Effector memory CD4-positive, alpha-beta T cell (primary cell): ENCODE results near the gene THSD7A.

ENCODE experiments used
- DNase-seq, 3 donors: peaks; one replicate each; pipeline ENCODE4 v3.0.0-alpha.2; 2020
- H3K27ac ChIP-seq: 2 replicates; pipeline ENCODE4 v1.7.0; 2013; ENCODE audit warnings: mild to moderate bottlenecking, low read length, moderate library complexity; ENCODE audit not compliant: insufficient read depth, poor library complexity, severe bottlenecking
- H3K27me3 ChIP-seq: replicated peaks from 2 replicates; pipeline ENCODE4 v1.7.0; 2013; ENCODE audit warnings: mild to moderate bottlenecking, low read length; ENCODE audit not compliant: insufficient read depth, control insufficient read depth, poor library complexity, severe bottlenecking
- H3K36me3 ChIP-seq: 2 replicates; pipeline ENCODE4 v1.7.0; 2013; ENCODE audit warnings: mild to moderate bottlenecking, low read length, moderate library complexity; ENCODE audit not compliant: control insufficient read depth, insufficient read depth
- H3K4me1 ChIP-seq: 2 replicates; pipeline ENCODE4 v1.7.0; 2013; ENCODE audit warnings: low read length, mild to moderate bottlenecking; ENCODE audit not compliant: control insufficient read depth, insufficient read depth, poor library complexity, severe bottlenecking
- H3K4me3 ChIP-seq: 2 replicates; pipeline ENCODE4 v1.7.0; 2013; ENCODE audit warnings: low read length, low read depth, mild to moderate bottlenecking; ENCODE audit not compliant: insufficient read depth, poor library complexity, severe bottlenecking
- H3K9me3 ChIP-seq: 2 replicates; pipeline ENCODE4 v1.7.0; 2013; ENCODE audit warnings: mild to moderate bottlenecking, low read length, moderate library complexity; ENCODE audit not compliant: control insufficient read depth

THSD7A gene

DNA sequence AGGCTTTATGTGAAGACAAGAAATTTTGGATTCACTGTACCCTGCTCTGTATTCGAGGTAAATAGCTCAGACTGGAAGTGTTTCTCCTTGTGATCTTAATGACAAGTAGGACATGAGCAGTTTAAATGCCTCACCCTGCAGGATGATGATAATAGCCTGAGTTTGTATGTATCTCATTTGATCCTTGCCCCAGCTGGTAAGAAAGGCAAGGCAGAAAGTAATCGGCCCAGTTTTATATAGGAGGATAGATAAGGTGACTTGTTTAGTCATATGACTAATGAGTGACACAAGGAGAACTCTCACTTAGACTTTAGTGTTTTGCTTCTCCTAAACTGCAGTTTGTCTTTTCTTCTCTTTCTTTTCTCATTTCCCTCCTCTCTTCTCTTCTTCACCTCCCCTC is 485.7 kb downstream of the THSD7A start:
- Histone ChIP-seq H3K4me1 (no peaks in the 10 kb centered on the region), H3K36me3 (no peaks in the 10 kb centered on the region), H3K4me3 (no peak overlapping the region), H3K27me3 (no peaks in the 10 kb centered on the region), H3K9me3 (no peaks in the 10 kb centered on the region), H3K27ac (no peak overlapping the region)
- DNase-seq: no peak

DNA sequence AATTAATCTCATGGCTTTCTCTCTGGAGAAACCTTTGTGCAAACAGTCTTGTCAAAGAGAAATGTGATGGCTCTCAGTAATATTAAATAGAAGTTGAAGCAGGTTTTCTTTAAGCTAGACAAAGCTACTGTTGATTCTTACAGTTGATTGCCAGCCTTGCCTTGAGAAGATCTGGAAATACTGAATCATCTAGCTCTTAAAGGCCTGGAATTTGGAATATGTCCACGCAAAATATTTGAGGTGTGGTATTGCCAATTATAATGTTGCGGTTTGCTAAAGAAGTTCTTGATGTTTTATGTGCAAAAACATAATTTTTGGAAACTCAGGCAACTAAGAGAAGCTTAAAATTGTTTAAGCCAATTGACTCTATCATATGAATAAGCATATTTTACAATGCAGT is 486.4 kb downstream of the THSD7A start:
- H3K36me3 ChIP-seq: no peaks in the 10 kb centered on the region
- H3K4me3 ChIP-seq: no peak overlapping the region
- no peak overlapping the region for H3K27ac ChIP-seq
- H3K4me1 ChIP-seq: no peaks in the 10 kb centered on the region
- H3K9me3 ChIP-seq: no peaks in the 10 kb centered on the region
- DNase-seq: no peak
- no peaks in the 10 kb centered on the region for H3K27me3 ChIP-seq

DNA sequence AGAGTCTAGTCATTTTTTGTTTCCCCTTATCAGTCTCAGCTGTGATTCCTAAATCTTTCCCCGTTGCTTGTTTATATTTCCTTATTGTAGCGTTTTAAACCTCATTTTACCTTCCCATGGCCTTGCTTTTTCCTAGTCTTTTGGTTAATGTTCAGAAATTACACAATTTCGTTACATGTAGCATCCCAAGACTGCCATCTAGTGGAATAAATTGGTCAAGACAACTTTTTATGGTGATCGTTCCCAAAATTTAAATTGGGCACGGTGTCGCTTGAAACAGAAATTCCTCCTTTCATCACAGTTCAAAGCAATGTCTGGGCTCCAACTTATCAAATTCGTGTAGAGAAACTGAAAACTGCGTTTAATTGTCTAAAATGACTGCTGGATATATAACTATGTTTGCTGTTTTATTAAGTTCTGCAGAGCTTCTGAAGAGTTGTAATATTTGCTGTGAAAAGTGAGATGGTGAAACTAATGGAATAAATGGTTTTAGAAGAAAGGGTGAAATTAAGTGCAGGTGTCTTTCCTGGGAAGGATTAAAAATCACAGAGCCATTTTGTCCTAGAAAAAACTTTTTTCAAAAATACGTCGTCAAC is 488.1 kb downstream of the THSD7A start:
- Histone ChIP-seq H3K4me1 (no peaks in the 10 kb centered on the region), H3K27ac (no peak overlapping the region), H3K4me3 (no peak overlapping the region), H3K27me3 (no peaks in the 10 kb centered on the region), H3K9me3 (no peaks in the 10 kb centered on the region), H3K36me3 (no peaks in the 10 kb centered on the region)
- no peak for DNase-seq

DNA sequence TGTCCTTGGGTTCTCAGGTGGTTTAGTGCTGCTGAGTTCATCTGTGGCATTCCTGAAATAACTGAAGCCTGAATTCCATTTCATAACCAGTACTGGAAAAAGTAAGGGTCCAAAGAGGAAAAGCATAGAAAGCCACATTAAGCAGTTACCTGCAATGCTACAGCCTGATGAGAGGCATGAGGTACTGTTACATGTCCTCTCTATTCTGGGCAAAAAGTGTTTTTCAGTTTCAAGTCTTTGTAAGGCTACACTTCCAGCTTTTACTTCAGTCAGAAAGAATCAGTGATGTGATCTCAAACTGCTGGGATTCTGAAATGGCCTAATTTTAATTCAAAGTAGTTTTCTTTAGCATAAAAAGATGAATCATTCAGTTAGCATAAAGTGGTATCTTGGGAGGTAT is 488.9 kb downstream of the THSD7A start:
- Histone ChIP-seq H3K27me3 (no peaks in the 10 kb centered on the region), H3K27ac (no peak overlapping the region), H3K4me3 (no peak overlapping the region), H3K9me3 (no peaks in the 10 kb centered on the region), H3K4me1 (no peaks in the 10 kb centered on the region), H3K36me3 (no peaks in the 10 kb centered on the region)
- DNase-seq: no peak

DNA sequence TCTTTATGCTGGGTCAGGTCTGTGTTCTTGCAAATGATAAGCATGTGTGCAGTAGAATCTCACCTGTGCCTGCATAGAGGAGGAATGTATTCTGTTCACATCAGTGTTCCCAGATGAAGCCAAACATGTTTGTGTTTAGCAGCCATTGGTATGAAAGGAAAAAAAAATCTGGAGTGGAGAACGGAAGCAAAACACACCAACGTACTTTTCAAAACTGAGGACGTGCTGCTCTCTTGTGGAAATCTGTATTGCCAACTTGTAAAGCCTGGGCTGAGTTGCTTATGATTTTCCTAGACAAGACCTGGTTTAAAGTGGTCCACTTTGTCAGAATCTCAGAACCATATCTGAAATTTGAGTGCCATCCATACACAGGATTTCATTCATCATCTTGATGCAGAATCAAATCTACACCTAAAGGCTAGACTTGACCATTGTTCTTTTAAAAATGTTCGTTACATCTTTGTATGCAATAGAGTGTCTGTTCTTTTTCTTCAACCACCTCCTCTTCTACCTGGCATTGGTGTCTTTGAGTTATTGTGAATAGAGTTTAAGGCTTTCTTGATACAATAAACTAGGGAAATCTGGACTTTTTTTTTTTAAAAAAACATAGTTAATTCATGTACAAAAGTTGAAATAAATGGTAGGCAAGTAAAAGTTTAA is 490.6 kb downstream of the THSD7A start:
- H3K4me1 ChIP-seq: no peaks in the 10 kb centered on the region
- H3K4me3 ChIP-seq: no peak overlapping the region
- H3K27ac ChIP-seq: no peak overlapping the region
- DNase-seq: no peak
- H3K27me3 ChIP-seq: no peaks in the 10 kb centered on the region
- no peaks in the 10 kb centered on the region for H3K36me3 ChIP-seq
- no peaks in the 10 kb centered on the region for H3K9me3 ChIP-seq

DNA sequence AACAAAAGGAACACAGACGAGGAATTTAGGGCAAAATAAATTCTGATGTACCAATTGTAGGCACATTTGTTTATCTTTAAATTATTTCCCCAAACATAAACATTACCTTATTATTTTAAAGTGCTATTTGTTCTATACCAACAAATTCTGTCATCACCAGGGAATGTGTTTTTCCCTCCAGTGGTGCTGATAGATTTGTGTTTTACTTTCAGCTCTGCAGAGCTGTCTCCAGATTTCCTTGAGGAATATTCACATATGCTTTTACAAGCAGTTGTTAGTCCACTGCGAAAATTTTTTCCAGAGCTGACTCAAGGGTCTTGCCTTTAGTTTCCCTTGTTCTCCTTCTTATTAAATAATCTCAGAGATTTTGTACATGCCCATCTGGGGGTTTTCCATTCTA is 495.6 kb downstream of the THSD7A start:
- no peak overlapping the region for H3K4me3 ChIP-seq
- no peaks in the 10 kb centered on the region for H3K27me3 ChIP-seq
- no peaks in the 10 kb centered on the region for H3K36me3 ChIP-seq
- DNase-seq: no peak
- H3K27ac ChIP-seq: no peak overlapping the region
- no peaks in the 10 kb centered on the region for H3K4me1 ChIP-seq
- H3K9me3 ChIP-seq: no peaks in the 10 kb centered on the region

DNA sequence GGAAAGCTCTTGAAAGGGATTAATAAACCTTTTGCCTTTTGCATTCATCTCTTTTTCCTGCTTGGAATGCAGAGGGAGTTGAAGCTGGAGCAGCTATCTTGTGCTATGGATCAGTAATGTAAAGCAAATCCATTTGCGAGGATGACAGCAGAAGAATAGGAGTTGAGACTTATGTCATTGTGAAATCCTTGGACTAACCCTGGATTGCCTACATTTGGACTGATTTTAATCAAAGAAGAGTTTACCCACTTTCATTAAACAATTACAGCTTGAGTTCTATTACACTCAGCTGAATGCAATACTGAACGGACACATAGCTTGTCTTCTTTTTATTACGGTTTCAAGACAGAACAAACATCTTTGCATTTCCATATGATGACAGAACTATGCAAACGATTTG is 496.1 kb downstream of the THSD7A start:
- H3K9me3 ChIP-seq: no peaks in the 10 kb centered on the region
- no peak for DNase-seq
- H3K36me3 ChIP-seq: no peaks in the 10 kb centered on the region
- H3K4me1 ChIP-seq: no peaks in the 10 kb centered on the region
- no peak overlapping the region for H3K4me3 ChIP-seq
- no peak overlapping the region for H3K27ac ChIP-seq
- H3K27me3 ChIP-seq: no peaks in the 10 kb centered on the region

DNA sequence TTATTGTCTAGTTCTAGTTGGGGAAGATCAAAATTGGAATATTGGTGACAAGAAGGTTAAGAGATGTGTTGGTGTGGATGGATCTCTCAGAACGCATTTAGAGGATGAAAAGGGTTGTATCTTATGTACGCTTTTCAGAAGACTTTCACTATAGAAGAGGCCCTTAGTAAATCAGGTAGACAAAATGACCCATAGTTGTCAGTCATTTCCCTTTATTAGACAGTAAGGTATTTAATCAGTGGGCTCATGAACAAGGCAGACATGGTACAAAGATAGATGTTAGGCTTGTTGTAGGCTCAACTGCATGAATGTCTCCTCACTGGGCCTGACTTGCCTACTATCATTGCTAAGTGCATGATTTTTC is 499.2 kb downstream of the THSD7A start:
- Histone ChIP-seq H3K4me1 (no peaks in the 10 kb centered on the region), H3K9me3 (no peaks in the 10 kb centered on the region), H3K36me3 (no peaks in the 10 kb centered on the region), H3K4me3 (no peak overlapping the region), H3K27me3 (no peaks in the 10 kb centered on the region), H3K27ac (no peak overlapping the region)
- DNase-seq: no peak

DNA sequence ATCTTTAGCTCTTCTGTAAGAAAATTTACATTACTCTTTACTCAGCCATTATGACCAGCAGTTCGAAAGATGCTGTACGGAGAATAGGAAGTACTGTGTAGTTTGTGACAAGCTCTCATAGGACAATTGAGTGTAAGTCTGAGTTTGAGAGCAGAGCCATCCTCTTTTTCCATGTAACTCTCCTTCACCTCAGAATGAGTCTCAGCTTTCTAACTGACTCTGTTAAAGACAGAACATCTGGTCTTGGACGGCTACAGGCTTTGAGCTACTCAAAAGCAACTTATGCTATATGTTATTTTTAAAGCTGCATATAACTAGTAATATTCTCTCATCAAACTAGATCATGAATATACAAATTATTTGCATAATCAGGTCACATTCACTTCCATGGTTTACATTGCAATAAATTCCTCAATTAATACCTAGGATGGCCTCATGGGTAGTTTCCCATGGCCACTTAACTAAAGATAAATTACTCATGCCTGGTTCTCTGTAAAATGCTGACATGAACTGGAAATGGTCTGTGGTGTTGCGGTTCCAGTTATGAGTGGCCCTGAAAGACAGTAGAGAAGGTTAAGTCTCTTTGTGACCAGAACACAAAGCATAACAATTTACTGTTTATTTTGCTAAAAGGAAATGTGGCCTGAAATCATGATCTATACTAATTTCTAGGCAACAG is 499.7 kb downstream of the THSD7A start:
- H3K36me3 ChIP-seq: no peaks in the 10 kb centered on the region

More for the DNA sequence above, 499.7 kb downstream of the THSD7A start:
- no peaks in the 10 kb centered on the region for H3K27me3 ChIP-seq
- no peak overlapping the region for H3K27ac ChIP-seq
- H3K4me1 ChIP-seq: no peaks in the 10 kb centered on the region
- DNase-seq: no peak
- H3K9me3 ChIP-seq: no peaks in the 10 kb centered on the region
- no peak overlapping the region for H3K4me3 ChIP-seq
